Neural progenitor cell (in vitro differentiated cells): ENCODE results near the gene JOSD1. TPM values are rescaled to one million over a fixed set of nuclear protein-coding genes. Genes with fewer than 3 reads are reported as not detected.

Source experiments
- DNase-seq: peaks from one replicate; pipeline ENCODE4 v3.0.0-alpha.2; 2016; ENCODE audit warnings: low spot score
- H2AFZ ChIP-seq: fragments of 200-600 bp; sonication (generic); replicated peaks from 2 replicates; pipeline ENCODE4 v1.6.1; 2016; ENCODE audit warnings: antibody characterized with exemption
- H3F3A ChIP-seq: fragments of 200-600 bp; sonication (generic); 2 replicates; pipeline ENCODE4 v1.6.1; 2016; ENCODE audit warnings: antibody characterized with exemption, low read depth
- H3K27ac ChIP-seq: fragments of 200-600 bp; sonication (generic); 2 replicates; pipeline ENCODE4 v1.5.1; 2016; ENCODE audit warnings: mild to moderate bottlenecking
- H3K27me3 ChIP-seq: fragments of 200-600 bp; sonication (generic); 2 replicates; pipeline ENCODE4 v1.6.1; 2016; ENCODE audit warnings: mild to moderate bottlenecking, moderate library complexity
- H3K36me3 ChIP-seq: fragments of 200-600 bp; sonication (generic); 2 replicates; pipeline ENCODE4 v1.5.1; 2016
- H3K4me1 ChIP-seq: fragments of 200-600 bp; sonication (generic); 2 replicates; pipeline ENCODE4 v1.6.1; 2016; ENCODE audit warnings: mixed run types
- H3K4me2 ChIP-seq: fragments of 200-600 bp; sonication (generic); 2 replicates; pipeline ENCODE4 v1.6.1; 2016
- H3K4me3 ChIP-seq: fragments of 200-600 bp; sonication (generic); 2 replicates; pipeline ENCODE4 v1.5.1; 2016
- H3K79me2 ChIP-seq: fragments of 200-600 bp; sonication (generic); 2 replicates; pipeline ENCODE4 v1.6.1; 2016; ENCODE audit warnings: low read depth
- H3K9ac ChIP-seq: fragments of 200-600 bp; sonication (generic); 2 replicates; pipeline ENCODE4 v1.6.1; 2016
- H3K9me3 ChIP-seq: fragments of 200-600 bp; sonication (generic); 2 replicates; pipeline ENCODE4 v1.5.1; 2016; ENCODE audit warnings: low read depth
- H4K20me1 ChIP-seq: fragments of 200-600 bp; sonication (generic); 2 replicates; pipeline ENCODE4 v1.6.1; 2016; ENCODE audit warnings: low read depth
- H3K27ac Mint-ChIP-seq: 3 replicates; pipeline ENCODE4 v1.8.0; 2021; ENCODE audit warnings: mixed read lengths
- H3K27me3 Mint-ChIP-seq: 2 replicates; pipeline ENCODE4 v1.8.0; 2022; ENCODE audit warnings: low read depth, mild to moderate bottlenecking, inconsistent platforms, moderate library complexity, mixed read lengths; ENCODE audit not compliant: insufficient read depth
- H3K36me3 Mint-ChIP-seq: 3 replicates; pipeline ENCODE4 v1.8.0; 2021; ENCODE audit warnings: mixed read lengths
- H3K4me1 Mint-ChIP-seq: 3 replicates; pipeline ENCODE4 v1.8.0; 2021; ENCODE audit warnings: mixed read lengths
- H3K4me3 Mint-ChIP-seq: 3 replicates; pipeline ENCODE4 v1.8.0; 2021; ENCODE audit warnings: mild to moderate bottlenecking, moderate library complexity, mixed read lengths
- H3K9me3 Mint-ChIP-seq: 3 replicates; pipeline ENCODE4 v1.8.0; 2020; ENCODE audit warnings: mixed read lengths
- CTCF ChIP-seq: fragments of 200-600 bp; sonication (generic); IDR thresholded peaks from 2 replicates; pipeline ENCODE4 v1.5.1; 2017; ENCODE audit warnings: antibody characterized with exemption, mild to moderate bottlenecking
- EZH2 ChIP-seq: fragments of 200-600 bp; sonication (generic); IDR thresholded peaks from 2 replicates; pipeline ENCODE4 v1.6.1; 2017; ENCODE audit warnings: antibody characterized with exemption, mild to moderate bottlenecking, moderate library complexity
- EZH2phosphoT487 ChIP-seq: fragments of 200-600 bp; sonication (generic); IDR thresholded peaks from 2 replicates; pipeline ENCODE4 v1.6.1; 2017; ENCODE audit warnings: antibody characterized with exemption
- total RNA-seq: library from RNA; depleted of rRNA; stranded (reverse); fragments of >200 nt; gene quantifications from 2 replicates; pipeline ENCODE4 v1.2.3, GENCODE V29; 2015; ENCODE audit warnings: low replicate concordance

The JOSD1 gene
- total RNA-seq, 1 donor from 2014 or later: 32.4 TPM

GRCh38 chr22:38745676-38746460 is 45.1 kb upstream of the JOSD1 start:
- Histone ChIP-seq H3F3A (no peaks in the 10 kb centered on the region), H3K9me3 (no peaks in the 10 kb centered on the region), H3K4me1 (no peaks in the 10 kb centered on the region), H3K79me2 (no peaks in the 10 kb centered on the region), H2AFZ (no peak overlapping the region), H3K36me3 (no peaks in the 10 kb centered on the region), H4K20me1 (no peaks in the 10 kb centered on the region), H3K27me3 (no peaks in the 10 kb centered on the region), H3K9ac (no peak overlapping the region), H3K4me3 (no peak overlapping the region), H3K4me2 (no peak overlapping the region), H3K27ac (no peak overlapping the region)
- Mint-ChIP-seq H3K9me3 (no peaks in the 10 kb centered on the region), H3K4me1 (no peaks in the 10 kb centered on the region), H3K27ac (no peak overlapping the region), H3K4me3 (no peak overlapping the region), H3K27me3 (no peaks in the 10 kb centered on the region), H3K36me3 (peaks cover 25% of the 10 kb centered on the region)
- TF ChIP-seq CTCF (no peak), EZH2phosphoT487 (no peak), EZH2 (no peak)
- DNase-seq: no peak

GRCh38 chr22:38744981-38745380 is 44.2 kb upstream of the JOSD1 start:
- Histone ChIP-seq H3K4me3 (no peak overlapping the region), H3K9ac (no peak overlapping the region), H3K79me2 (no peaks in the 10 kb centered on the region), H3K36me3 (no peaks in the 10 kb centered on the region), H4K20me1 (no peaks in the 10 kb centered on the region), H3F3A (no peaks in the 10 kb centered on the region), H3K4me2 (no peak overlapping the region), H3K9me3 (no peaks in the 10 kb centered on the region), H3K4me1 (no peaks in the 10 kb centered on the region), H3K27me3 (no peaks in the 10 kb centered on the region), H3K27ac (no peak overlapping the region), H2AFZ (no peak overlapping the region)
- no peak for DNase-seq
- Mint-ChIP-seq H3K36me3 (peaks cover 20% of the 10 kb centered on the region), H3K9me3 (no peaks in the 10 kb centered on the region), H3K27ac (no peak overlapping the region), H3K4me1 (no peaks in the 10 kb centered on the region), H3K4me3 (no peak overlapping the region), H3K27me3 (no peaks in the 10 kb centered on the region)
- no peak for TF ChIP-seq EZH2phosphoT487
- TF ChIP-seq EZH2: no peak
- TF ChIP-seq CTCF: no peak

- H3K4me1 ChIP-seq: no peaks in the 10 kb centered on the region
- peaks cover 21% of the 10 kb centered on the region for H3K36me3 Mint-ChIP-seq
- no peaks in the 10 kb centered on the region for H3K27me3 Mint-ChIP-seq
- no peak overlapping the region for H3K4me2 ChIP-seq
- H4K20me1 ChIP-seq: no peaks in the 10 kb centered on the region
- H3K4me3 ChIP-seq: no peak overlapping the region
- H2AFZ ChIP-seq: no peak overlapping the region
- no peak overlapping the region for H3K4me3 Mint-ChIP-seq
- H3F3A ChIP-seq: no peaks in the 10 kb centered on the region
- H3K27ac Mint-ChIP-seq: no peak overlapping the region
- no peaks in the 10 kb centered on the region for H3K36me3 ChIP-seq
- H3K4me1 Mint-ChIP-seq: no peaks in the 10 kb centered on the region
- H3K9me3 ChIP-seq: no peaks in the 10 kb centered on the region
- no peak for DNase-seq
- H3K79me2 ChIP-seq: no peaks in the 10 kb centered on the region
- no peak for TF ChIP-seq EZH2
- no peak for TF ChIP-seq EZH2phosphoT487
- TF ChIP-seq CTCF: no peak
- no peaks in the 10 kb centered on the region for H3K9me3 Mint-ChIP-seq
- no peak overlapping the region for H3K9ac ChIP-seq
- H3K27me3 ChIP-seq: no peaks in the 10 kb centered on the region
- no peak overlapping the region for H3K27ac ChIP-seq
These were observed 41.6 kb upstream of the JOSD1 start for GRCh38 chr22:38742176-38742942.
